Heart right ventricle (tissue), 16 donors: ENCODE data around the gene RELCH. TPM values are rescaled to one million over a fixed set of nuclear protein-coding genes. Genes with fewer than 3 reads are reported as not detected.
A peak's percentile ranks its signal among the peaks of the same experiment; 100 is the strongest.

ENCODE experiments used
- ATAC-seq, 8 donors: fragments of 200-7000 bp; cut with Tn5 transposase; one replicate each; pipeline ENCODE4 v1.9.1; 2020; ENCODE audit warnings: mild to moderate bottlenecking in 8 of 8, moderate library complexity in 8 of 8, moderate number of reproducible peaks in 1 of 8
- DNase-seq, 2 donors: peaks; one replicate each; pipeline ENCODE4 v3.0.0-alpha.2; 2020
- H3K27ac ChIP-seq, 10 donors: fragments of 200-600 bp; sonication (generic) in 2 of 10; one replicate each; pipeline versions ENCODE4 v1.5.0 to v1.8.0; 2020 to 2022; ENCODE audit warnings: mild to moderate bottlenecking in 3 of 10
- H3K27me3 ChIP-seq, 7 donors: fragments of 200-600 bp; one replicate each; pipeline ENCODE4 v1.8.0; 2021 to 2022; ENCODE audit warnings: mild to moderate bottlenecking in 2 of 7
- H3K36me3 ChIP-seq, 9 donors: fragments of 200-600 bp; sonication (generic) in 1 of 9; one replicate each; pipeline versions ENCODE4 v1.5.0 to v1.8.0; 2020 to 2022; ENCODE audit warnings: mild to moderate bottlenecking in 2 of 9
- H3K4me1 ChIP-seq, 9 donors: fragments of 200-600 bp; sonication (generic) in 1 of 9; one replicate each; pipeline versions ENCODE4 v1.5.0 to v1.8.0; 2020 to 2022; ENCODE audit warnings: mild to moderate bottlenecking in 4 of 9
- H3K4me3 ChIP-seq, 10 donors: fragments of 200-600 bp; sonication (generic) in 2 of 10; one replicate each; pipeline versions ENCODE4 v1.5.0 to v1.8.0; 2020 to 2022; ENCODE audit warnings: mild to moderate bottlenecking in 7 of 10, moderate library complexity in 2 of 10
- H3K9me3 ChIP-seq, 11 donors: fragments of 200-600 bp in 10 of 11; sonication (generic) in 2 of 11; one replicate each; pipeline versions ENCODE4 v1.5.0 to v1.8.0; 2013 to 2022; ENCODE audit warnings: mild to moderate bottlenecking in 2 of 11, control low read depth in 1 of 11, moderate library complexity in 1 of 11
- CTCF ChIP-seq, 9 donors: fragments of 200-600 bp; sonication (generic) in 2 of 9; IDR thresholded peaks; one replicate each; pipeline versions ENCODE4 v1.5.0 to v1.8.0; 2021 to 2022; ENCODE audit warnings: antibody characterized with exemption in 9 of 9, mild to moderate bottlenecking in 5 of 9, moderate library complexity in 1 of 9
- WGBS, 2 donors: extraction: QIAGEN DNeasy Blood & Tissue Kit; methylation state at CpG; one replicate each; pipeline ENCODE4 v1.1.7; 2013; ENCODE audit warnings: inconsistent platforms in 1 of 2; 5-methylcytosine and 5-hydroxymethylcytosine counted together
- intact Hi-C, 10 donors: fragments of 100-400 bp; cut with DNase I; formaldehyde crosslinking; loops; one replicate each; pipeline versions ENCODE4 v1.11.1 to v1.14.2; 2022
- polyA plus RNA-seq, 2 donors: library from polyadenylated mRNA; stranded (reverse); fragments of 200-250 nt; gene quantifications; one replicate each; pipeline ENCODE4 v1.2.3, GENCODE V29; 2013
- total RNA-seq, 10 donors: library from RNA; stranded (reverse); fragmentation: NEBNext Ultra II Directional in 3 of 10; extraction: Animal tissue kit (Norgen Biotek cat#: 25700) in 3 of 10; gene quantifications; one replicate each; pipeline versions ENCODE4 v1.2.1 to v1.2.4, GENCODE V29; 2021 to 2023
- donor health status: Arrhythmogenic right ventricular cardiomyopathy.
- donor health status: ischemic (EF 13 %, LVEDD 7.1; RV severe dilation, severe dysfunction).
- donor health status: healthy with polysubstance abuse.
- donor health status: DM: no; HTN: yes; CAD: no.
- donor health status: DM: no; HTN: no; CAD: no.
- donor health status: ischemic (EF 25% LVEDD 6.9; RV normal size, moderate dysfunction).
- donor health status: ischemic (EF 25% LVEDD 5.7; RV mildly dilated, moderate dysfunction).
- donor health status: healthy.
- donor health status: DM: yes; HTN: yes; CAD: no.
- donor health status: Ischemic cardiomyopathy.
- donor health status: ischemic (EF 35%, LVEDD 5.7; RV mildly dilated, moderate dysfunction).
- donor health status: nonischemic (EF 11% LVEDD 7.7; RV severe dilation, severe dysfunction).
- donor health status: DM: yes; HTN: yes; CAD: no.
- donor health status: PGD.
- donor health status: ischemic (EF 29% LVEDD 5.4; RV normal size, mild dysfunction).
- donor health status: nonischemic (EF 23%, LVEDD 6.1; RV moderate dilation, normal function).

The RELCH gene
- total and polyA plus RNA-seq, 12 donors = 4.1 to 21.0 (median 15.8) TPM

GRCh38 chr18:62279561-62279960 lies 92.5 kb downstream of the RELCH start:
- H3K4me3 ChIP-seq = no peak overlapping the region
- ATAC-seq (no peak), DNase-seq (no peak)
- H3K4me1 ChIP-seq = peaks cover 0 to 34% (median 16%) of the 10 kb centered on the region in 9 donors
- no peaks in the 10 kb centered on the region for H3K9me3 ChIP-seq
- no peak for TF ChIP-seq CTCF (IDR thresholded peaks at IDR 0.05)
- no peak overlapping the region for H3K27ac ChIP-seq
- intact Hi-C loops = no loop called here
- 66 to 93% methylated on average over 5 of the region's 5 CpGs for WGBS, 2 donors
- H3K36me3 ChIP-seq = peaks cover 0 to 91% (median 8%) of the 10 kb centered on the region in 9 donors
- no peaks in the 10 kb centered on the region for H3K27me3 ChIP-seq

DNA sequence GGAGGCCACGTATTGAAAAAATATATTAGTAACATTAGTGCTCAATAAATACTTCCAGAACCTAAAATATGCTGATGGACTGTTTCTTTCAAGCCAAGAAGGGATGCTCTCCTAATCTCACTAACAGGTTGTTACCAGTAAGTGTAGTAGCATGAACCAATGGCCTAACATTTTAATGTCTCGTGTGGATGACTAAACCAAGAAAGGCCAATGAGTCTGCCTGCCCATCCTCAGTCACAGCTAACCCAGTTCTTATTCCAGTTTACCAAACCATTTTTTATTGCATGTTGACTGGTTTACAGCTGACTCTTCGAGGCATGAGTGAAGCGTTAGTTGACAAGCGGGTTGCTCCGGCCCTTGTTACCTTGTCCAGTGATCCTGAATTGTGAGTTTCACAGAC lies 93.0 kb downstream of the RELCH start:
- intact Hi-C loops = no loop called here
- no peak for DNase-seq

DNA sequence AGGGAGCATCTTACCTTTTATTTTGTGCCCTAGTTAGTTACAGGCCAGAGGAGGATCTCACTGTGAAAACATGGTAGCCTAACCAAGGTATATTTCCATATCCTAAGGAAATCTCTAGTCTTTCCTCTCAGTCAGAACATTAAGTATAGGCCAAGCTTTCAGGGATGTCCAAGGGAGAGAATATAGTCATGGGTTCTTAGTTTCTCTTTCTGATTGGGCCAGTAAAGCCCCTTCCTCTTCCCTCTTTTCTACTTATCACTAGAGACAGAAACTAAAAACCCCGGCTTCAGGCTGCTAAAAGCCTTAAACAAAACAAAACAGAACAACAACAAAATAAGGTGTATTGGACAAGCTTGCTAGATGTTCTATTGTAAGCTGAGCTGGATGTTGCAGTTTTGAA lies 93.7 kb downstream of the RELCH start:
- no peak for TF ChIP-seq CTCF (IDR thresholded peaks at IDR 0.05)
- Histone ChIP-seq H3K4me3 (no peak overlapping the region), H3K27ac (peak overlapping the region in 2 of 10 donors; percentile 16 to 53), H3K27me3 (no peaks in the 10 kb centered on the region), H3K9me3 (no peaks in the 10 kb centered on the region), H3K4me1 (peaks cover 0 to 44% (median 16%) of the 10 kb centered on the region in 9 donors), H3K36me3 (peaks cover 0 to 87% (median 0%) of the 10 kb centered on the region in 9 donors)
- ATAC-seq (no peak), DNase-seq (no peak)
- intact Hi-C loops = no loop called here
- 87 to 93% methylated on average over 1 of the region's 1 CpG for WGBS, 2 donors

More for the DNA sequence above, 93.0 kb downstream of the RELCH start:
- WGBS, 2 donors = 90 to 98% methylated on average over 6 of the region's 6 CpGs
- H3K27ac ChIP-seq = no peak overlapping the region
- no peaks in the 10 kb centered on the region for H3K27me3 ChIP-seq
- H3K4me3 ChIP-seq = no peak overlapping the region
- TF ChIP-seq CTCF (IDR thresholded peaks at IDR 0.05) = no peak
- H3K4me1 ChIP-seq = peaks cover 0 to 39% (median 16%) of the 10 kb centered on the region in 9 donors
- no peaks in the 10 kb centered on the region for H3K9me3 ChIP-seq
- no peak for ATAC-seq
- peaks cover 0 to 87% (median 3%) of the 10 kb centered on the region in 9 donors for H3K36me3 ChIP-seq

GRCh38 chr18:62281684-62282083 lies 94.6 kb downstream of the RELCH start:
- no peaks in the 10 kb centered on the region for H3K27me3 ChIP-seq
- 87% methylated on average over 1 of the region's 1 CpG for WGBS, 2 donors
- H3K4me1 ChIP-seq = peaks cover 0 to 47% (median 16%) of the 10 kb centered on the region in 9 donors
- H3K9me3 ChIP-seq = no peaks in the 10 kb centered on the region
- peaks cover 0 to 82% (median 0%) of the 10 kb centered on the region in 9 donors for H3K36me3 ChIP-seq
- intact Hi-C loops = no loop called here
- H3K27ac ChIP-seq = peak overlapping the region in 1 of 10 donors; percentile 53
- no peak overlapping the region for H3K4me3 ChIP-seq
- TF ChIP-seq CTCF (IDR thresholded peaks at IDR 0.05) = no peak
- ATAC-seq = no peak
- DNase-seq = no peak
